GM12878 (cell line): ENCODE measurements around the gene ENTPD6.

ENCODE experiments used
- BMI1 ChIP-seq: fragments of 450-650 bp; IDR thresholded peaks from 2 replicates; pipeline ENCODE4 v1.6.1; 2016; ENCODE audit warnings: mild to moderate bottlenecking, moderate library complexity, borderline replicate concordance
- CEBPB ChIP-seq, 2 experiments: fragments of 150-350 bp in 1 of 2; IDR thresholded peaks; 2 replicates each; pipeline ENCODE4 v1.6.1; 2012 to 2014; ENCODE audit warnings: low read depth in 2 of 2, low read length in 2 of 2, borderline replicate concordance in 1 of 2, inconsistent platforms in 1 of 2
- HDAC2 ChIP-seq: fragments of 200-600 bp; sonication (generic); IDR thresholded peaks from 2 replicates; pipeline ENCODE4 v1.6.1; 2017
- KDM1A ChIP-seq: fragments of 200-600 bp; sonication (generic); IDR thresholded peaks from 2 replicates; pipeline ENCODE4 v1.6.1; 2016; ENCODE audit warnings: borderline replicate concordance
- MAX ChIP-seq: IDR thresholded peaks from 2 replicates; pipeline ENCODE4 v1.6.1; 2012; ENCODE audit warnings: low read depth, low read length, improper control_type of control experiment
- POLR2A ChIP-seq: IDR thresholded peaks from 2 replicates; pipeline ENCODE4 v1.6.1; 2011; ENCODE audit warnings: low read depth, mild to moderate bottlenecking, low read length

DNA sequence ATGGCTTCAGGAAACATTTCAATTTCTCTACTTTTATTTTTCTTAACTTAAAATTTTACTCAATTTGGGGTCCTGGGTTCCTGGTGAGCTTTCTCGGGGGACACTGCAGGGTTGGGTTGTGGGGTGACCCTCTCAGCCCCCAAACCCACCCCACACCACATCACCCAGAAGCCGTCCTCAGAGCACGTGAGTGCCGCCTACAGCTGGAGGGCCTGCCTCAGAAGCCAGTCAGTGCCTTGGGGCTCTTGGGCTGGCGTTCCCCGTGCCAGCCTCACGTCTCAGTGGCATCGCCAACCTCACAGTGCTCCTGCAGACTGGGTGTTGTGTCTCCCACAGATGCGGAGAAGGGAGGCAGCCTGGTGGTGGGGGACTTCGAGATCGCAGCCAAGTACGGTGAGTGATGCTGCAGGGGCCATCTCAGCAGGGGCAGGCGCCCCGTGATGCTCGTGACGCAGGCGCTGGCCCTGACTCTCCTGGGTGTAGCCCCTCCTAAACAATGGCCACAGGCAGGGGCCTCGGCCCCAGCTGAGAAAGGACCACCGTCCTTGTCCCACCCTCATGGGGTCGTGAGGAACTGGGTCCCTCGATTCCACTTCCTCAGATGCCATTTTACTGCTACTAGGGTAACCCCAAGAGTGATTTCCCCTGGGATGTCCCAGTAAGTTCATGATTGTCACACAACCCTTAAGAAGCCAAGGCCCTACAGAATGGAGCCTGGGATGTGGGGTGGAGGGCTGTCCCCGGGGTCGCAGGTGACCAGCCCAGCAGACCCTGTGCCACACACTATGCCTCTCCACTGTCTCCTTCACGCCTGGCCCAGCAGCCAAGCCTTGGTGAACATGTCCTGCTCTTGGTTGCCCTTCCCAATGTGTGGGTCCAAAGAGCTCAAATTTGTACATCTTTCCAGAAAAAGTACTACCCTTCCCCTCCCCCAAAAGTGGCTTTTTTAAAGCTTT, 28.5 kb downstream of the ENTPD6 start:
- TF ChIP-seq CEBPB (IDR thresholded peaks at IDR 0.05; ENCODE audit: borderline replicate concordance in 1 of 2, low read depth in 2 of 2, low read length in 2 of 2) (no peak), KDM1A (no peak), POLR2A (no peak), BMI1 (no peak), HDAC2 (no peak), MAX (no peak)
